Measurements from ENCODE around the gene STXBP6.
"Not testable (repeated sequence)": the region's sequence is repeated elsewhere in the genome, so short reads cannot be mapped to it uniquely, and the experiment has no call there.

Gene STXBP6

DNA sequence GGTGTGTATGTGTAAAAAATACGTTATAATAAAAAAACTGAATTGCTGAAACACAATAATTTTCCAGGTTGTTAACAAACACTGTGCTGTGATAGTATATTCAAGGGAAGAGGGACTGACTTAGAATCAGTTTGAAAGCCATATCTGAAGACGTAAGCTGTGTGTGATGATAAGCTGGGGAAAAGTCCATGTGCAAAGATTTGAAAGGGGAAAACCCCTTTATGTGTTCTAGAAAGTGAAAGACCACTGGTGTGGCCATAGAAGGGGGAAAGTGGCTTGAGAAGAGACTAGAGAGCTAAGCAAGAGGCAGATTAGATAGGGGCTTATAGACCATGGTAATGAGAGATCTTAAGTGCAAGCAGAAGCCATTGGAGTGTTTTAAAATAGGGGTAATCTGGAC, 220.1 kb downstream of the STXBP6 start:
- no peak for DNase-seq (ENCODE audit: low spot score)

DNA sequence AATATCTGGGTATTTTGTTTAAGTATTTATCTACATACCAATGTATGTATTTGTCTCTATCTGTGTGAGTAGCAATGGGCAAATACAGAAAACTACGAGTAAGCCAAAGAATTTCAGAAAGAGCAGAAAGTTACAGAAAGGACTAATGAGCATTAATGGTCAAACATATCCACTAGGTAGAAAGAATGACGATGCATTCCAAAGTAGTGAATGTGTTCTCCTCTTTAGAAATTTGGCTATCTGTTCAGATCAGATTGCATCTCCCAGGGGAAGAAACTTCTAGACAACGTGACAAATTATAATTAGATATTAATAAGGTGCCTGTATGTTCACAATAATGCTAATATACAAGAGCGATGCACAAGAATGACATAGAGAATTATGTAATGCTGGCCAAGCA, 221.5 kb downstream of the STXBP6 start:
- no peak for DNase-seq (ENCODE audit: low spot score)

DNA sequence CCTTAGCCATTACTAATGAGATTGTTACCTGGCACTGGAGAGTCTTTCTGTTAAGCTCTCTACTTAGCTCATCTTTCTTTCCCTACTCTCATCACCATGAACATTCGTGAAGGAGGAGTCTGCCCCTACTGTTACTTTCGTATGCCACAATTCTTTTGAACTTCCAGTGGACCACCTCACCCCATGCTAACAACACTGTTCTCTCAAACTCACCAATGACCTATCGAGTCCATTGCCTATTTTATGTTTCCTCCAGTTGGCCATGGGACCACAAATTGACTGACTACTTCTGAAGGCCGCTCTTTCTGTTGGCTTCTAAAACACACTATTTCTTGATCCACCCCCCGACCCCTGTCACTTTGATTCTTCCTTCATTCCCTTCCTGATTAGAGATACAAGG, 223.6 kb downstream of the STXBP6 start:
- DNase-seq (ENCODE audit: low spot score) = no peak

DNA sequence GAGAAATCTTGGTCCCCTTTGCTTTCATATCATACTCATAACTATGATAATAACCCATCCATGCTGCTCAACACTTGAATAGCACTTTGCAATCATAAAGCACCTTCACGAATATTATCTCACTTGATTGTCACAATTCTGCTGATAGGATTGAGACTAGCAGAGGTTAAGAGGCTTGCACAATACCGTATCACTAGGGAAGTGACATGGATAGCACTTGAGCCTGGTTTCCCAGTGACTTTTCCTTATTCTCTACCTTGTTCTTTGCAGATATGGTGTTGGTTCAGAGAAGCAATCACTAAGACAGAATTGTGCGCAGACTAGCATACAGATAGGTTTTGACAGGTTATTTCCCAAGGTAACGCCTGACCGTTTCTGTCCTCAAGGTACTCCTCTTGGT, 229.3 kb downstream of the STXBP6 start:
- no peak for DNase-seq (ENCODE audit: low spot score)

DNA sequence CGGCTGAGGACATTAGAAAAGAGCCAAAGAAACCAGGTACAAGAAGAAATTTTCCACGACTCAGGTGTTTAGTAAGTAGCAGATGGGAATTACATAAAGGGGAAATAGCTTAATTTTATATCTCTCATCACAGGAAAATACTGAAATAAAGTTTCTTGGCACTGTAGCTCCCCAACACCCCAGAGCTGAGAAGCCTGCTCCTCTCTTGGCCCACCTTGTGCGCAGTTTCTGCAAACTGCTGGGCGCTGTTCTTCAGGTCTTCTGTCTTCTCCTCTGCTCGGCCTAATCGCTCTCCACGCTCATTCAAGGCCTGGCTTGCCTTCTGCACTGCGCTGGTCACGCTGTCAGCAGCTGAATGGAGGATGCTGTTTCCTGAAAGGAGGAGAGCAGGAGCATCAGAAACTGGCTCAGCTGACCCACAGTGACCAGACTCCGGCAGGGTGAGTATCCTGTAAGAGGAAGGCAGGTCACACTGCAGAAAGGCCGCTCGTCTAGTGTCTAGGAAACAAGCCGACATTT, 231.1 kb downstream of the STXBP6 start:
- no peak for DNase-seq (ENCODE audit: low spot score)

DNA sequence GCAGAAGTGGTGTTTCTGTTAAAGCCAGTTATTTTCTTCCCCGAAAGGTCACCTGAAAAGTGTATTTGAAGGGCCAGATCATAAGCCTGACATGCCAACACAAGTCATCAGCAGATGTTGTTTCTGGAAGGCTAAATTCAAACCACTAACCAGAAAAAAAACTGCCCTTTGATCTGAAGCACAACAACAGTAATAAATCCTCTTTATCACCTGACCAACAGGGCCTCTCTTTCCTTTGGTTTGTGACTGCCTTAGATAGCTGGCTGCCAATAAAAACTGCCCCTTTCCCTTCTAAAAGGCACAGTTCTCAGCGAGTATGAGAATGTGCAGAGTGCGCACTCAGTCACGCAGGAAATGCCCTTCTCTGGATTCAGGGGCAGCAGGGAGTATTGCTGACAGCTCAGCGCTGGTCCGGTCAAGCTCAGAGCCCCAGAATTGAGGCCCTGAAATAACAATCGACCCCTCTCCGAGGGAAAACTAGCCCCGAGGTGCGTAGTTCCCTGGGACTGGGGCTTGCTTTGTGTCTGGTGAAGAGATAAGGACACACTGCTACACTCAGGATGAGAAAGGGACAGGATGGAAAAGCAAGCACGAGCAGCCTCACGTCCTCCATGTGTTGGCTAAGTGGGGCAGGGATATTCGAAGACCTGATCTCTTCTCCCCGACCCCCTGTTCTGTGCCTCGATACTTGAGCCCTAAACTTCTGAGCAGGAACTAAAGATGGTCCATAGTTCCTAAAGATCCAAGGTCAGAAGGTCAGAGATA, 231.7 kb downstream of the STXBP6 start:
- no peak for DNase-seq (ENCODE audit: low spot score)

DNA sequence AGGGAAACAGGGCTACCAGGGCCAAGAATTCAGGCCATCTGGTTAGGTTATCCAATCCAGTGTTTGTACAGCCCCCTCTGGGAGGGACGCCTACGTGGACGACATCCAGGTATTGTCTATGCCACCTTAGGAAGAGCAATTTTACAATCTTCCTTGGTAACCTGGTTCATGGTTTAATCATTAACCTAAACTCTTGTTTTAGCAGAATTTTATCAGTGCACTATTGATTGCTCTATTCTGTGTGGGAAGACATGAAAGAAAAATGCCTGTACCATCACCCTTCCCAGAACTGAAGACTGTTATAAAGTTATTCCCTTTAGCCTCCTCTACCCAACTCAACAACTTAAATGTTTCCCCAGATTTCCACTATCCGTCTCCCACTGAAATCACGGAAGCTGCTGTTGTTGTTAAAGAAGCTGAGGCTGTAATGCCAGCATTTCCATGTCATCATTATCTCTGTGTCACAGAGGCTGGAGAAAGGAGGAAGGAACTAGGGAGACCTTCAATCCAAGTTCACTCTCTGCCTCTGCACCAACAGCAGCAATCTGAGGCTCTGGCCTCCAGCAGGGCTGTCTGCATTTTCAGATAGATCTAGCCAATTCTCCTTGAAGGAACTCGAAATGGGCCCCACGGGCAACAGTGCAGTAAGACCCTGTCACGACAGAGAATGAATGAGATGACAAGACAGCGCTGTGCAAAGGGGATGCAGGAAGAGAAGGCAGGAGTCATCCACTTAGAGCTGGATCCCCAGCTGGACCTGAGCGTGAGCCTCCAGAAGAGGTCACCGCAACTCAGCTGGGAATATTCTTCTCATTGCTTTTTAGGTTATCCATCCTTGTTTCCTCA, 232.5 kb downstream of the STXBP6 start:
- DNase-seq (ENCODE audit: low spot score) = no peak

DNA sequence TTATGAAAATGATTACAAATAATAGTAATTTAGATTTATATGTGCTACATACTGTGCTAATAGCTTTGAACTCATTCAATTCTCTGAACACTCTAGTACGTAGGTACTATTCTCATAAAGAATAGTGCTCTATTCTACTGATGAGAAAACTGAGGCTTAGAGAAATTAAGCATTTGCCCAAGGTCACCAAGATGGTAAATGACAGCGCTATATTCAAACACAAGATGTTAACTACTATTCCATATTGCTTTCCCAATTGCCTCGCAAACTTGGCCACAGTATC, 233.1 kb downstream of the STXBP6 start:
- DNase-seq (ENCODE audit: low spot score) = no peak

DNA sequence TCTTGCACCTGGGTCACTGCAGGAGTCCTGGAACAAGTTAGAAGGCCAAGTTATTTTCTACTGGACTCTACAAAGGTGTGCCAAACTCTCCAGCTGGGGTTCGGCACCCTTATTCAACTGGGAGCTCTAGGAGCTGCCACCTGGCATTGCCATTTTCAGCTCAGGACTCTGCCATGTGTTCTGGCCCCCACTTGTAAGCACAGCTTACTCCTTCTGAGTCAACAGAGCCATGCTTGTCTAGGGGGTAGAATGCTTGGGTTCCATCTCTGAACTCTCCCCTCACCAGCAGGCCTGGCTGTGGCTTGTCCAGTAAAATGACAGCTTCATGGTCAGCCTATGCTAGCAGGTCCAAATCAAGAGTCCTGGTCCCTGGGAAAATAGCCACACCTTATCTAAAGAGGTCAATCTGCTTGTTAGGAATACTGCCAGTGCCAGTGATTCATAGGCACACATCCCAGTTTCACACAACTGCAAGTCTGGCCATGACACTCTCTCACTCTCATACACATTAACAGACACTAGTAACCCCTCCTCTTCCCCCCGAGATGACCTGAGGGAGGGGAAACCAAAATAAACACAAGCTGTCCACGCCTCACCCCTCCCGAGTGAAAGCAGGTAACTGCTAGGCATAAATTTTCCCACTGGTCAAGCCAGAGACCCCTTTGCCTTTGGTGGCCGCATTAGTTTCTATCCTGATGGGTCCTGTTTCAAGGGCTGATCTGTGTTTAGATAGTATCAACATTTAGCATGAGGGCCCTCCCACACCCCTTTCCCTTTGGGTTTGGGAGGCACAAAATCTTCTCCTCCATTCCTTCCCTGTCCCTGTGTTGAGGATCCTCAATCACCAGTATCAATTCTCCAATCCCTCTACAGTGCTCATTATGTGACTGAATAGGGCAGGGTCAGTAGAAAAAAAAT, 233.7 kb downstream of the STXBP6 start:
- DNase-seq (ENCODE audit: low spot score) = no peak

DNA sequence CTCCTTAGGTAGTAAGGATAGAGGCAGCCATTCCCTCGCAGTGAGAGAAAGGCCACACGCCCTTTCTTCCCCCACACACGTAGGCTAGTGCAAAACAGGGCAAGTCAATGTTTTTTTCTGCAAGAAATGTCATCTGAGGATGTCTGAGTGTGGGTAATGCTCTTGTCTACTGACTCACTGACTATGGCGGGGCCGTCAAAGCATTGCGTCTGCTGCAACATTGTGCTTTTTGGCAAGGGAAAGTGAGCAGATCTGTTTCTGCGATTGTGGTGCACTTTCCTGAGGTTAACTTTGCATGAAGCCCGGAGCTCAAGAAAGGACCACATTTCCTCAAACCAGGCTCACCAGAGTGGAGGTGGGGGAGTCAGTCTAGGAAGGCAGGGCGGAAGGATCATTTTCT, 234.4 kb downstream of the STXBP6 start:
- DNase-seq (ENCODE audit: low spot score) = peak; percentile 43

DNA sequence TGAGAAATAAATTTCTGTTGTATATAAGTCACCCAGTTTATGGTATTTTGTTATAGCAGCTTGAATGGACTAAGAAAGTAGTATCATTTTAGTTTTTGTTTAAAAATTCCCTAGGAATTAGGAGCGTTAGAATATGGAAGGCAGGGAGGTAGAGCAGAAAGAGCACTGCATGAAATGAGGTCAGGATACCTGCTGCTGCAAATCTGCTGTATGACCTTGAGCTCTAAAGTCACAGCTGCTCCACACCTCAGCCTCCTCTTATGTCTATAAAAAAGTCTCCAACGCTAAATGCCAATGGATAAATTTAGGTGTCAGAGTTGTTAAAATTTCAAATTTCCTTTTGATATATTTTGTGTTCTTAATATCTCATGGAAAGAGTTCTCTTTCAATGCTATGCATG, 235.0 kb downstream of the STXBP6 start:
- no peak for DNase-seq (ENCODE audit: low spot score)

DNA sequence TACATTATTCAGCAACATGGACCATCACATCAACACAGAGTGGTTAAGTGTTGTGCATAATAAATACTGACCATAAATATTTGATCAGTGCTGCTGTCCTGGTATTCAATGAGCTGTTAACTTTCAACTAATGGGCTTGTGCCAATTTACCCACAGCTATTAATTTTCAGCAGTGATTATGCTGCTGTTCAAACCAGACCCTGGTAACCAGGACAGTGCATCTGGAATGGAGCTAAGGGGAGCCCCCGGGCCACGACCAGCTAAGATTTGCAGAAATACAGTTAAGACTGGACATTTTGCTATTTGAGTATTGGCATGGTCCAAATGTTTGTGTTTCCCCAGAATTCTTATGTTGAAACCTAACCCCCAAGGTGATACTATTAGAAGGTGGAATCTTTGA, 235.6 kb downstream of the STXBP6 start:
- DNase-seq (ENCODE audit: low spot score) = no peak

DNA sequence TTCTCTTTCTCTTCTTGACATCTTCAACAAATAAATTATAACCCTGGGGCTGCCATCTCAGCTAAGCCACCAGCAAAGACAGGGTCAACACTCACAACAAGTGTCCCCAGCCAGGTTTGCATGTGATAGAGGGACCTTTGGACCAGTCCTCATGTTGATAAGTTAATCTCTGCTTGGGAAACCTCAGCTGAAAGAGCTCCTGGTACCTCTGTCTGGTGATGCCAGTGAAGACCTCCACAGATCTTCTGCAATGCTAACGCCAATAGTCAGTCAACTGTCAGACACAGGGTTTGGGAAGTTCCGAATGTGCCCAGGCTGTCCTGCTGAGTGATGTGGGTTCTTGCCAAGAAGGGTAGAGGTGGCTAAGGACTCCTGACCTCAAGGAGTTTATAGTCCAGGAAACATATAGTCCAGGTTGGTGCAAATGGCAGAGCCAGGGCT, 236.1 kb downstream of the STXBP6 start:
- DNase-seq (ENCODE audit: low spot score) = no peak

DNA sequence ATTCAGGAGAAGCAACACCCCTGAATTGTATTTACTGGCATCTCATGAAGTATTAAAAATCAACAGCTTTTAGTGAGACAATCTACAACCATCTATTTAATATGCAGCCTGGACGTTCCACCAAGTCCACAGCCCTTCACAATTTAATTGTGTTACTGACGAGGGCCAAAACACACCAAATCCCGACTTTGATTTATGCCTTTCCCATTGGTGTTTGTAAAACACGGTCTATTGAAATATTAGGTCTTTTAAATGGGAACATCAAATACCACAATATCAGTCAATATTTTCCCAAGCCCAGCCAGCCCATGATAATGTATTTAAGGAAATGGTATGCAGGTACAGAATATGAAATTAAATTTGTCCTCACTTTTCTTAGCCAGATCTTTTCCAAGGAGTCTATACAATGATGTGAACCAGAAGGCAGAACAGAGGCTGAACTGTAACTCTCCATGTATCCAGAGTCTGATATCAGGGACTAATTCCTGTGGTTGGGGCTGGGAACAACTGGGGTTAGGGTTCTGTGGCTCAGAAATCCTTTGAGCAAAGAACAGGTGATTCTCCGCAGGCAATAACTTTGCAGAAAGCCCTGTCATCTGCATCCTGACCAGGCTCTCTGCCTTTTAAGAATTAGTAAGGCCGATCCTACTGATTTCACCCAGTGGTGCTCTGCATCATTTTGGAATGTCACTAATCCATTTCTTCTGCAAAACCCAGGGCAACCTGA, 236.7 kb downstream of the STXBP6 start:
- no peak for DNase-seq (ENCODE audit: low spot score)

DNA sequence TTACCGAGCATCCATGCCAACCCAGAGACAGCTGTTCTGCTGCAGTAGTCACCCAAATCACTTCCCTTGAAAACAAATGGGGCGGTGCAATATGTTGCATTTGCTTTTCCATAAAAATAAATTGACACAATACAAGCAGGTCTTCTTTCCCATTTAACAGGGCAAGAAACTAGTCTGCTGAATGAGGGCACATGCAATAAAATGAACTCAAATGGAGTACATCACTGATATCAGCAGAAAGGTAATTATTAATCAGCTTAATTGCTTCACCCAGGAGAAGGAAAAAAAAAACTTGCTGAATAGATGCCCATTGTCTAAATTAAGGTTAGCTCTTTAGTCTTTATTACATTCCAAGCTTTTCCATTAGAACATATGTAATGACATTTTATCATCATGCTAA, 240.8 kb downstream of the STXBP6 start:
- no peak for DNase-seq (ENCODE audit: low spot score)

DNA sequence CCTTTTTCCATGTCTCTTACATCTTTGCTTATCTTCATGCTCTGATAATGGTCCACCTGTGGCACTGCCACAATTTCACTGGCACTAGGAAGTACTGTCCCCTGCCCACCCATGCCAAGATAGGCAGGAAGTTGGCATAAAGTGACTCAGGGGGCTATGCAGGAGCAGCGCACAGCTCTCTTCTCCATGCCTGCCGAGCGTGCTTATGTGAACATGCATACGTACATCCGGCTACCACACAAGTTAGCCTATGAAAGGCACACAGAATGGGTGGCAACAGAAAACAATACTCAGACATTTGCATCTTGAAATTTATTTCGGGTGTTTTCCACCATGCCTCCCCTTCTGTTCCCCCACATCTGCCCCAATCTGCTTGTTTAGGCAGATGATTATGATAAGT, 241.5 kb downstream of the STXBP6 start:
- no peak for DNase-seq (ENCODE audit: low spot score)

DNA sequence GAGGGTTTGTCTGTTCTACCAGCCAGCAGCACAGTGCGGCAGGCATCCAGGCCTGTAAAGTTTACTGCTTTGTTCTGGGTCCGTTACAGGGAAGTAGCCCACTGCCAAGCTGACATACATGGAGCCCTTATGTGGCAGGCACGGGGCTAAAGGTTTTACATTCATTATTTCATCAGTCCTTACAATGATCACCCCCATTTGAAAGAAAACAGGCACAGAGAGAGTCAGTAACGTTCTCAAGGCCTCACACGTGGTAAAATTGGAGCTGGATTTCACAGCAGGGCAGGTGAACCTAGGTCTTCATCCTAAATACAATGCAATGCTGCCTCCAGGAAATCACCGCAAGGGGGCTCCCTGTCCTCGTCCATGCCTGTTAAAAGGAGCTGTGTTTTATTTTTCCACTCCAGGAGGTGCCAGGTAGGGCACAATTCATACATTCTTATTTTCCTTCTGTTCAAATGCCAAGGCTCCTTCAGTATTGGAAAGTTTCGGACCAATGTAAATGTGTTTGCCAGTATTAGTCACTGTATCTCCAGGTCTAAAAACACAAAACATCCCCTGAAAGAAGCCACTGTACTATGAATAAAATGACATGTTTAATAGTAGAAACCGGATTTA, 243.8 kb downstream of the STXBP6 start:
- DNase-seq (ENCODE audit: low spot score) = peak; percentile 62

DNA sequence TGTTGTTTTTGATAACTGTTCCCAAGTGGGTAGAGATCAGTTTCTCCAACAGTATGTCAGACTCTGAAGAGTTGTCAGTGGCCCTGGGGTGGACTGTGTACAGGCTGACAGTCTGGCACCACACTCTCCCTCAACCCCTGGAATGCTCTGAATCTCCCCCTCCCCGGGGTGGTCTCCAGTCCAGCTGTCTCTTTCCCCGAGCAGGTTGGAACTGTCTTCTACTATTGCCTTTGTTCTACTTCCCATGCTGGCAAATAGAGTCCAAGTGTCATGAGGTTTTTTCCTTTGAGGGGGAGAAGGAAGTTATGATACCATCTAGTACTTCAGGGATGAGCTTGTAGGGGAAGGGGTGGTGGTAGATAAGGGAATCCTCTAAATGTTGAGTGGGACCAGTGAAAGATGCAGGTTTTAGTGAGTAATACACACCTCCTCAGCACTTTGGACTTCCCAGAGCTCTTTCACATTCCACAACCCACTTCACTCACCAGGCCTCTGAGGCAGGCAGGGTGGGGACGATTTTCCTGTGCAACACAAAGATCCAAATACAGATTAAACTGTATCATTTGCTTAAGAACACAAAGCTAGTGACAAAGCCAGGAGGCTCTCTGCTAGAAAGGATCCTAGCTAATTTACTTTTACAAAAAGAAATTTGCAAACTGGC, 245.3 kb downstream of the STXBP6 start:
- no peak for DNase-seq (ENCODE audit: low spot score)

DNA sequence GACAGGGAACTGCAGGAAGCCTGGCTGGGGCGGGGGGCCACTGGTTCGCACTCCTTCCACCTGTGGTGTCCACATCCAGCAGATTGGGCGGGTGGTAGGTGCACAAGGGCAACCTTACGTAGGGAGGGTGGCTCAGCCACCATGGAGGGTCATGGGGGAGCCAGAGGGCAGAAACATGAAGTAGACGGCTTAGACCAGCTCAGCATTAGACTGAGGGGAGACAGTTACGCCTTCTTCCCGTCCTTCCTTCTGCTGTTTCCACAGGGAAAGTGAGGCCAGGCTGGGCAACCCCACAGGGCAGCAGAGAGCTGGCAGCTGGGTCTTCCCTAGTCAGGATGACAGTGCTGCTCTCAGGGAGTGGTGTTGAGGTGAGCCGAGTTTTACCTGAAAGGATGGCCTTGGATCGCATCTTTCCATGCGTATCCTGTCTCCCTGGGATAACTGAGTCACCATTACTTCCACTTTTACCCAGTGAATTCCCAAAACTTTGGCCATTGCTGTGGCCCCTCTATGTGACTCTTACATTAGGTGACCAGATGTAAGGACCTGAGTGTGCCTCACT, 245.9 kb downstream of the STXBP6 start:
- DNase-seq (ENCODE audit: low spot score) = no peak

DNA sequence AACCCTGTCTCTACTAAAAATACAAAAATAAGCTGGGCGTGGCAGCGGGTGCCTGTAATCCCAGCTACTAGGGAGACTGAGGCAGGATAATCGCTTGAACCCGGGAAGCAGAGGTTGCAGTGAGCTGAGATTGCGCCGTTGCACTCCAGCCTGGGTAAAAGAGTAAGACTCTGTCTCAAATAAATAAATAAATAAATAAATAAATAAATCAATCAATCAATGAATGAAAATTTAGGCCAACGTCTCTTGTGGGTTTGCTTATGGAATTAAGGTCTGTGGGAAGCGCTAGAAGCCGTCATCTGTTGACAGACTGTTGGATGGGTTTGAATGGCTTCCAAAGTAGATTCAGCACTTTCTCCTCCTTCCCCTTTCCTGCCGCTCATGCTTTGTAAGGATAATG, 246.5 kb downstream of the STXBP6 start:
- not testable (repeated sequence) for DNase-seq (ENCODE audit: low spot score)

Measured in putamen (tissue), 1 donor.